ENCODE measurements around the gene DLG2. TPM values are rescaled to one million over a fixed set of nuclear protein-coding genes. Genes with fewer than 3 reads are reported as not detected.

Gene DLG2
- total and polyA plus RNA-seq, 2 of the 4 experiments (the other 2 are of a cell fraction): 0.31 to 0.36 TPM

- no peak overlapping the region for H2BK20ac ChIP-seq (ENCODE audit: low read depth, low read length)
- no peaks in the 10 kb centered on the region for H3K36me3 ChIP-seq (ENCODE audit: control insufficient read depth, insufficient read depth, low read length)
- H3K9me1 ChIP-seq (ENCODE audit: insufficient read depth, low read length): no peaks in the 10 kb centered on the region
- intact Hi-C loops (cut with micrococcal nuclease): no loop called here
- H2BK120ac ChIP-seq (ENCODE audit: low read depth, low read length): no peak overlapping the region
- H3K79me1 ChIP-seq (ENCODE audit: low read depth in 1 of 2, low read length in 2 of 2): no peaks in the 10 kb centered on the region
- H3K9ac ChIP-seq (ENCODE audit: low read depth, low read length): no peak overlapping the region
- no CpG with 5 or more reads among the region's 1 CpG for WGBS, 2 experiments (ENCODE audit: extremely low coverage in 2 of 2, insufficient read length in 1 of 2)
- H4K91ac ChIP-seq (ENCODE audit: insufficient read depth, low read depth, low read length): no peak overlapping the region
- H2AK9ac ChIP-seq (replicated peaks; ENCODE audit: low read depth, low read length, poor library complexity): no peak overlapping the region
- no peak overlapping the region for H2BK5ac ChIP-seq (ENCODE audit: low read depth, low read length, poor library complexity, severe bottlenecking)
- no peaks in the 10 kb centered on the region for H3K27me3 ChIP-seq (ENCODE audit: control insufficient read depth, insufficient read depth, low read length)
- no peak overlapping the region for H3K23ac ChIP-seq (ENCODE audit: low read depth, low read length)
- ChIA-PET CTCF (no interaction called here), POLR2A (ENCODE audit: unreplicated experiment) (no interaction called here)
- H3K18ac ChIP-seq (ENCODE audit: low read depth, low read length): no peak overlapping the region
- H3K4me2 ChIP-seq (ENCODE audit: low read depth, low read length): no peak overlapping the region
- no peak overlapping the region for H3K4me3 ChIP-seq (ENCODE audit: insufficient read depth, low read depth, low read length)
- DNase-seq (no peak), ATAC-seq (ENCODE audit: low read depth) (no peak)
- no TSS peak for BruUV-seq (replicated peaks)
- no peak overlapping the region for H2AFZ ChIP-seq (replicated peaks; ENCODE audit: low read length, poor library complexity)
- no peak overlapping the region for H3K4ac ChIP-seq (ENCODE audit: low read depth, low read length)
- no peak overlapping the region for H3K56ac ChIP-seq (ENCODE audit: extremely low read depth, insufficient read depth, low read length)
- H4K8ac ChIP-seq (ENCODE audit: low read depth in 2 of 2, low read length in 2 of 2): no peak overlapping the region
- H2AK5ac ChIP-seq (ENCODE audit: low read depth, low read length): no peak overlapping the region
- no peak overlapping the region for H4K5ac ChIP-seq (ENCODE audit: low read depth, low read length)
- H2BK15ac ChIP-seq (ENCODE audit: low read depth, low read length): no peak overlapping the region
- H4K20me1 ChIP-seq (ENCODE audit: insufficient read depth, low read length): no peaks in the 10 kb centered on the region
- H3K14ac ChIP-seq (replicated peaks; ENCODE audit: low read depth, low read length): no peak overlapping the region
- in situ Hi-C loops (cut with MboI; ENCODE audit: low sequenced_read_pairs): no loop called here
- dilution Hi-C loops (cut with HindIII; ENCODE audit: low sequenced_read_pairs, unreplicated experiment): no loop called here
- no peaks in the 10 kb centered on the region for H3K4me1 ChIP-seq (ENCODE audit: control insufficient read depth, insufficient read depth, low read length)
- no peak overlapping the region for H3K27ac ChIP-seq (ENCODE audit: insufficient read depth, low read length)
- TF ChIP-seq FOS (IDR thresholded peaks at IDR 0.05; ENCODE audit: low read depth, low read length): no peak
- TF ChIP-seq RFX5 (IDR thresholded peaks at IDR 0.05; ENCODE audit: low read depth, low read length): no peak
- no peak for TF ChIP-seq USF2 (IDR thresholded peaks at IDR 0.05; ENCODE audit: low read depth, low read length)
- no peak for TF ChIP-seq RCOR1 (IDR thresholded peaks at IDR 0.05; ENCODE audit: insufficient replicate concordance, low read length)
- no peaks in the 10 kb centered on the region for H3K9me3 ChIP-seq (ENCODE audit: control insufficient read depth, insufficient read depth, low read length)
Observed at GRCh38 chr11:85062659-85063058, 564.5 kb downstream of the DLG2 start.

Data from IMR-90 (cell line).